ENCODE data around the gene ABHD12.

GRCh38 chr20:25325073-25325472 lies 65.6 kb downstream of the ABHD12 start:
- TF ChIP-seq CTCF (optimal IDR thresholded peaks at IDR 0.05 in 1 of 3, IDR thresholded peaks at IDR 0.05 in 1 of 3, conservative IDR thresholded peaks at IDR 0.05 in 1 of 3; ENCODE audit: extremely low read depth in 1 of 3, insufficient read depth in 2 of 3, low read length in 3 of 3), result no peak
- no peak for TF ChIP-seq EZH2 (IDR thresholded peaks at IDR 0.05; ENCODE audit: low read length)

All from keratinocyte (primary cell).